ENCODE data around the gene CCDC154. TPM values are rescaled to one million over a fixed set of nuclear protein-coding genes. Genes with fewer than 3 reads are reported as not detected.

Gene CCDC154
- total and polyA plus RNA-seq, 2 donors from 2014 or later: 1.8 to 2.8 TPM

GRCh38 chr16:1434644-1435592, 9.4 kb downstream of the CCDC154 start:
- Histone ChIP-seq H3K27ac (ENCODE audit: low read depth in 2 of 2, low read length in 2 of 2) (no peak overlapping the region), H3K4me1 (ENCODE audit: control insufficient read depth in 2 of 3, insufficient read depth in 2 of 3, low read depth in 1 of 3, low read length in 3 of 3) (no peaks in the 10 kb centered on the region), H3K9me3 (ENCODE audit: control insufficient read depth in 2 of 3, insufficient read depth in 1 of 3, low read length in 3 of 3) (no peaks in the 10 kb centered on the region), H3K36me3 (ENCODE audit: control insufficient read depth in 2 of 3, insufficient read depth in 3 of 3, low read length in 3 of 3) (no peaks in the 10 kb centered on the region), H3K27me3 (ENCODE audit: control insufficient read depth, insufficient read depth, low read length) (no peaks in the 10 kb centered on the region), H3K9ac (ENCODE audit: low read length in 3 of 3) (no peak overlapping the region), H3K4me3 (ENCODE audit: low read length in 3 of 3) (no peak overlapping the region)
- TF ChIP-seq CTCF (IDR thresholded peaks at IDR 0.05; ENCODE audit: borderline replicate concordance, extremely low read depth, insufficient read depth): no peak
- intact Hi-C loops (cut with DNase I): no loop called here
- FAIRE-seq (no peak), DNase-seq (no peak)

GRCh38 chr16:1433756-1434155, 10.6 kb downstream of the CCDC154 start:
- peak in 1 of 5 donors; percentile 32 for DNase-seq
- TF ChIP-seq CTCF (IDR thresholded peaks at IDR 0.05; ENCODE audit: borderline replicate concordance, extremely low read depth, insufficient read depth): no peak
- Histone ChIP-seq H3K9me3 (ENCODE audit: control insufficient read depth in 2 of 3, insufficient read depth in 1 of 3, low read length in 3 of 3) (no peaks in the 10 kb centered on the region), H3K36me3 (ENCODE audit: control insufficient read depth in 2 of 3, insufficient read depth in 3 of 3, low read length in 3 of 3) (no peaks in the 10 kb centered on the region), H3K4me3 (ENCODE audit: low read length in 3 of 3) (no peak overlapping the region), H3K27ac (ENCODE audit: low read depth in 2 of 2, low read length in 2 of 2) (no peak overlapping the region), H3K4me1 (ENCODE audit: control insufficient read depth in 2 of 3, insufficient read depth in 2 of 3, low read depth in 1 of 3, low read length in 3 of 3) (no peaks in the 10 kb centered on the region), H3K27me3 (ENCODE audit: control insufficient read depth, insufficient read depth, low read length) (no peaks in the 10 kb centered on the region), H3K9ac (ENCODE audit: low read length in 3 of 3) (no peak overlapping the region)
- intact Hi-C loops (cut with DNase I): no loop called here
- FAIRE-seq: no peak

GRCh38 chr16:1433263-1433560, 11.1 kb downstream of the CCDC154 start:
- no peak for TF ChIP-seq CTCF (IDR thresholded peaks at IDR 0.05; ENCODE audit: borderline replicate concordance, extremely low read depth, insufficient read depth)

More at GRCh38 chr16:1433263-1433560, 11.1 kb downstream of the CCDC154 start:
- no peak for DNase-seq
- Histone ChIP-seq H3K27ac (ENCODE audit: low read depth in 2 of 2, low read length in 2 of 2) (no peak overlapping the region), H3K9me3 (ENCODE audit: control insufficient read depth in 2 of 3, insufficient read depth in 1 of 3, low read length in 3 of 3) (no peaks in the 10 kb centered on the region), H3K9ac (ENCODE audit: low read length in 3 of 3) (no peak overlapping the region), H3K27me3 (ENCODE audit: control insufficient read depth, insufficient read depth, low read length) (no peaks in the 10 kb centered on the region), H3K4me1 (ENCODE audit: control insufficient read depth in 2 of 3, insufficient read depth in 2 of 3, low read depth in 1 of 3, low read length in 3 of 3) (no peaks in the 10 kb centered on the region), H3K4me3 (ENCODE audit: low read length in 3 of 3) (no peak overlapping the region), H3K36me3 (ENCODE audit: control insufficient read depth in 2 of 3, insufficient read depth in 3 of 3, low read length in 3 of 3) (no peaks in the 10 kb centered on the region)
- intact Hi-C loops (cut with DNase I): no loop called here
- FAIRE-seq: no peak

Measured in kidney (tissue), 14 donors.